ENCODE results near the gene MTA2.
"Not testable (repeated sequence)": the region's sequence is repeated elsewhere in the genome, so short reads cannot be mapped to it uniquely, and the experiment has no call there.

Gene MTA2

DNA sequence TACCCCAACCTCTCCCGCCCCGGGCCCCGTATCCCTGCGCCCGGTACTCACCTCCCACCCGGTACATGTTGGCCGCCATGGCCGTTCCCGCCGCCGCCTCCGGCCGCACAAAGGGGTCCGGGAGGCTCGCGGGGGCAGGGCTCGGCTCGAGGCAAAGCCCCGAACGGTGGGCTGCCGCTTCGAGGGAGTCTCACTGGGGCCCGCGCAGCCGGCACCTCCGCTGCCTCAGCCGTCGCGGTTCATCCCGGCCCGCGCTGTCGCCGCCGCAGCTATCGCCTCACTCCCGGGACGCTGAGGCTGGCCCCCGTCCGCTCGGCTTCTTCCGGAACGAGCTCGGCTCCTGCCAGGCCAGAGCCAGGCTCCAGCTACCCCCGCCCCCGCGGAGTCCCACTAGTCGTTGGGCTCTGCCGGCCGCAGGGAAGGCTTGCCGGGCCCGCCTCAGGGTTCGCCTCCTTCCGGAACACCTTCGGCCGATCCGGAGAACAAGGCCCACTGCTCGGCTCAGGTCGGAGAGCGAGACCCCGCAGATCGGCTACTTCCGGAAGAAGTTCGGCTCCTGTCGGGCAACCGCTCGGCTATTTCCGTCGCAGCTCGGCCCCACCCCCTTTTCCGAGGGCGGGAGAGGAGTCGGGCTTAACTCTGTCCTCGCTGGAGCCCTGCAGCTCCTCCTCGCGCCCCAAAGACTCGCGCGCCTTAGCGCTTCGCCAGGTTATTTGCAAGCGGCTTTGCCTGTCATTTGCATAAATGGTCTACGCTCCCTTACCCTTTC, at the start of gene MTA2:
TSS of gene MTA2 (minus strand) at position 494 of the 769 bp plus-strand sequence. CDS start at position 79, 415 bp downstream.
- in situ Hi-C loops (cut with MboI; ENCODE audit: low sequenced_read_pairs), result no loop called here

DNA sequence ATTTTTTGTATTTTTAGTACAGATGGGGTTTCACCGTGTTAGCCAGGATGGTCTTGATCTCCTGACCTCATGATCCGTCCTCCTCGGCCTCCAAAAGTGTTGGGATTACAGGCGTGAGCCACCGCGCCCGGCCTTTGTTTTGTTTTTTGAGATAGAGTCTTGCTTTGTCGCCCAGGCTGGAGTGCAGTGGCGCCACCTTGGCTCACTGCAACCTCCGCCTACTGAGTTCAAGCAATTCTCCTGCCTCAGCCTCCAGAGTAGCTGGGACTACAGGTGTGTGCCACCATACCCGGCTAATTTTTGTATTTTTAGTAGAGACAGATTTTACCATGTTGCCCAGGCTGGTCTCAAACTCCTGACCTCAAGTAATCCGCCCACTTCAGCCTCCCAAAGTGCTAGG, 48.6 kb upstream of the MTA2 start:
- in situ Hi-C loops (cut with MboI; ENCODE audit: low sequenced_read_pairs), result not testable (repeated sequence)

DNA sequence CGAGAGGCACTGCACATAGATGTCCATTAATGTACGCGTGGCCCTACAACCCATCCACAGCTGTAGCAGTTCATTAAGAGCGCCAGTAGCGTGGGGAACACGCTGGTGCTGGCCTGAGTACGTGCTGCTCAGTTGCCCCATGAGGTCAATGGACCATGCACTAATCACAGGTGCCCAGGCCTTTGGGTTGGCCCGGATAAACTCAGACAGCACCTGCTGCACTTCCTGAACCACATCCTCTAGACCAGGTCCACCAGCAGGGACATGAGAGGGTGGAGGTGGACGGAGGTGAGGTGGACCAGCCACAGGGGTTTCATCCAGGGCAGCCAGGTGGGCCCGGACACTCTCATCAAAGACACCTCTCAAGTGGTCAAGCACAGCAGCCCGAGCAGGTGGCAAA, 47.8 kb upstream of the MTA2 start:
- in situ Hi-C loops (cut with MboI; ENCODE audit: low sequenced_read_pairs), result no loop called here

DNA sequence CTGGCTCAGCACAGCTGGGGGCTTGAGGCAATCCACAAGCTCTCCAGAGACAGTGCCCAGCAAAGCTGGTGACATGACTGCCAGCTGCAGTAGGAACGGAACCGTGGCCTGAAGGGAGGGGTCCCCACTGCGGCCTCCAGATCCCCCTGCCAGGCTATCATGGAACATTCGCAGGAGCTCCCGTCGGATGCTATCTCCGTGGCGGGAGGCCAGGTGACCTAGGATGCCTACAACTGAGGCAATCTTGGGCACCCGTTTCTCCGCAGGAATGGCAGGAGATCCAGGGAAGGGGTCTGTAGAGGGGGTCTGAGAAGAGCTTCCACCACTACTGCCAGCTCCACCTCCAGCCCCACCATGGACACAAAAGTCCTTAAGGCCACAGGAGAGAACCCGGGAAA, 47.3 kb upstream of the MTA2 start:
- in situ Hi-C loops (cut with MboI; ENCODE audit: low sequenced_read_pairs), result no loop called here

DNA sequence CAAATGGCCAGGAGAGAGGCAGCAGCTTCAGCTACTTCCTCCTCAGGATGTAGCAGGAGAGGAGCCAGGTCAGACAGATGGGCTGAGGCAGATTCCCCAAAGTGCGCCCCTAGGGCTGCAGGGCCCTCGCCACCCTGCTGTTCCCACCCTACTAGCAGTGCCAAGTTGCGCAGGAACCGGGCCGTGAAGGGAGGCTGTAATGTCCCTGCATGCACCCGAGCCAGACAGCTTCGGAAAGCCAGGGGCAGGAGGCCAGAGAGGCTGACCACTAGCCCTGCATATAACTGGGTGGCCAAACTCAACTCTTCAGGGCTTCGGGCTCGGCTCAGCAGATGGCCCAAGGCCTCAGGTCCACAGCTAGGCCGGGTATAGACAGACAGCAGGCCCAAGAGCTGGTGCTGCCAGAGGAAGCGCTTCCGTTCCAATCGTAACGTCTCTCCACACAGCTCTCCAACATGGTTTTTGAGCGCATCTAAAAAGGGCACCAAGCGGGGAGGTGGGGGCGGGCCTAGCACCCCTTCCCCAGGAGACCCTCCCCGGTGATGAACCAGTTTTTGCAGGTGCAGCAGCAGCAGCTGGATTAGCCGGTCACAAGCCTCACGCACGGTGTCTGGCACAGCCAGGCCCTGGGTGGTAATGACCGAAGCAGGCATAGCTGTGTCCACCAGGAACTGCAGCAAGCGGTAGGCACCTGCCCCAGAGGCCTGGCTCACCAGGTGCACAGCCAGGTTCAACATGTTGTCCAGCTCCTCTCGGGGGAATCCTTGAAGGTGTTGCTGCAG, 46.7 kb upstream of the MTA2 start:
- in situ Hi-C loops (cut with MboI; ENCODE audit: low sequenced_read_pairs), result no loop called here

DNA sequence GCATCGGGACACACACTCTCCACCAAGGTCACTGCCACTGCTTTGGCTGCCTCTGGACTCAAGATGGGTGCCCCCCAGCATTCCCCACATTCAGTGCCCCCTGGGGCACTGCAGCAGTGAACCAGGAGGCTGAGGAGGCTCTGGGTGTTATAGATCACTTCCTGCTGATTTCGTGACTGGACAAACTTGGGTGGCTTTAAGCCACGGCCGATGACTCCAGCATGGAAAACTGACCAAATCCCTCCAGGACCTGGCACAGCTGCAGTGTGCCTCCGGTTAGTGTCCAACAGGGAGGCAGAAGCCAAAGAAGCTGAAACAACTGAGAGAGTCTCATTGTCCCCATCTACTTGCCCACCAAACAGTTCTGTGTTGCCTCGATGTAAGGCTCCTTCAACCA, 45.9 kb upstream of the MTA2 start:
- in situ Hi-C loops (cut with MboI; ENCODE audit: low sequenced_read_pairs), result no loop called here

DNA sequence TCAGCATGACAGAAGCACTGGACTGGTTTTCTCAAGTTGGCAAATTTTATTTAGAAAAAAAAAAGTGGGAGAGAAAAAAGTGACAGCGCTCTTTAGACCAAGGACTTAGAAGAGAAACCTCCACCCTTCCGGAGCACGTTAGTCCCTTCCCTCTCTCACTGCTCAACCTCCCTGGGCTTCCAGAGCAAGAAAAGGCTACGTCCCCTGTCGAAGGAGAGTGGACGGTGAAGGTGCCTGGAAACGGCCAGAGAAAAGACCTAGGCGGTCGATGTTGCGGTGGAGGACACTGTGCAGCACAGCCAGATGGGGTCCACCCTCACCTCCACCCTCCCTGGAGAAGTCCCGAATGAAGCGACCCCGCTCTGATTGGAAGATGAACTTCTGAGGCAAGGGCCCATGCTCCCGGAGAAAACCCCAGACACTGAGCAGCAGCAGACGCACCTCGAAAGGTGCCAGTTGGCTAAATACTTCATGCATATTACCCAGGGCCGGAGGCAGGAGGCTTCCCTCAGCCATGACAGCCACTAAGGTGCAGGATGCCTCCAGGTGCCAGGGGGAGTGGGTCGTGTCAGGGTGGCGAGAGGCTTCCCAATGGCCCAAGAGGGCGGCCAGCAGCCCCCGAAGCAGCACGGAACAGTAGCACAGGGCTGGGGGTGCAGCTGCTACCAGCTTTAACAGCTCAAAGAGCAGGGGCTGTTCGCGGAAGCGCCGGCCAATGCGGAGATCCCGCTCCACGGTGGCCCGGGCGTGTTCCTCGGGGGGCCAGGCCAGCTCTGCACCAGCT, 45.4 kb upstream of the MTA2 start:
- in situ Hi-C loops (cut with MboI; ENCODE audit: low sequenced_read_pairs), result no loop called here

DNA sequence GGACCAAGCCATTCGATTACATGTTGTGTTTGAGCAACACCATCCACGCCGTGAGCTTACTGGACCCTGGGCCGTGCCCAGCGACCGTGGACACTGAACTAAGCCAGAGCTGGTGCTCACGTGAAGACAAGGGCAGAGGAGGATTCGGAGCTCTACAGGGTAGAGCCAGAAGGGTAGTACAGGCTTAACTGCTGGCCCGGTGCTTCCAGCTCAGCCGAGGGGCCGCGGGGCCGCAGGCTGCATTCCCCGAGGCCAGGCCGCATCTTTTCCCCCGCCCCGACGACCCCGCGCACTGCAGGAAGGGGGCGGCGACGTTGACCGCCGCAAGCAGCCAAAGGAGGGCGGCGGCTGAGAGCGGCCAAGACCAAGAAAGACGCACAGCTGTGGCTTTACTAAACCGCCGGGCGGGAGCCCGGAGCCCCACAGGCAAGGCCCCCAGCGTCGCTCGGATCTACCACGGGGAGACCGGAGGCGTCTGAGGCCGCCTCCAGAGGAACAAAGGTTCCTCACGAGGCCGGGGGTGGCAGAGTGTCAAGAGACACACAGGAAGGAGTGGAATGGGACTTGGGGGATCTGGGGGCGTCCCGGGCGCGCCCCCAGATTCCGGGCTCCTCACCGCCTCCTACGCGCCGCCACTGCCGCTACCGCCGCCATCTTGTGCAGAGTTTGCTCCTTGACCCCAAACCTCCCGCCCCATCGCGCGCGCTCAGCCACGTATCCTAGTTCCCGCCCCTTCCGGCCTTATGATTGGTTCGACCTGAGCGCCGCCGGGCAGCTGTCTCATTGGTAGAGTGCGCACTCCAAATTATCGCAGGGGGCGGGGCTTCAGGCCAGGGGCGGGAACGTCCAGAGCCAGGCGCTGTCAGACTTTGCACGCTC, 44.5 kb upstream of the MTA2 start, which contains the start of gene GANAB:
TSS of gene GANAB (minus strand) at position 668 of the 879 bp plus-strand sequence. CDS start at position 654, 14 bp downstream.
- in situ Hi-C loops (cut with MboI; ENCODE audit: low sequenced_read_pairs), result no loop called here

DNA sequence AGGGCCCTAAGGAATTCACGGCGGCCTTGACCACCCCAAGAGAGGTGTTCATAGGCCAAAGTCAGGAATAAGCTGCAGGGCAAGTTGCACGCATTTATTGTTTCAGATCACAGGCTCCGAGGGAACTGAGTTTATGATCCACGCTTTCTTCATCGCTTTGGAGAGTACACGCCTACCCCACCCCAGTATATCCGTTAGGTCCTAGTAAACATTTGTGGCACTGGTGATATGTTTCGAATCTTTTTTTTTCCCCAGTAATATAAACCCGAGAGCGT, 43.9 kb upstream of the MTA2 start:
- in situ Hi-C loops (cut with MboI; ENCODE audit: low sequenced_read_pairs), result no loop called here

DNA sequence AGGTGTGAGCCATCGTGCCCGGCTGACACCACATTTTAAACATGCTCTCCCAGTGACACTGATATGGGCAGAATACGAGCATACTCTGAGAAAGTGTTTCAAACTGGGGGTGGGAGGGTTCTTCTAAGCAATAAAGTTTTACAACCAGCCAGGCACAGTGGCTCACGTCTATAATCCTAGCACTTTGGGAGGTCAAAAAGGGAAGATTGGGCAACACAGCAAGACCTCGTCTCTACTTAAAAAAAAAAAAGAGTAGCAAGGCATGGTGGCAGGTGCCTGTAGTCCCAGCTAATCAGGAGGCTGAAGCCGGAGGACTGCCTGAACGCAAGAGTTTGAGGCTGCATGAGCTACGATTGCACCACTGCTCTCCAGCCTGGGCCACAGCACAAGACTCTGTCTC, 42.6 kb upstream of the MTA2 start:
- in situ Hi-C loops (cut with MboI; ENCODE audit: low sequenced_read_pairs), result no loop called here

DNA sequence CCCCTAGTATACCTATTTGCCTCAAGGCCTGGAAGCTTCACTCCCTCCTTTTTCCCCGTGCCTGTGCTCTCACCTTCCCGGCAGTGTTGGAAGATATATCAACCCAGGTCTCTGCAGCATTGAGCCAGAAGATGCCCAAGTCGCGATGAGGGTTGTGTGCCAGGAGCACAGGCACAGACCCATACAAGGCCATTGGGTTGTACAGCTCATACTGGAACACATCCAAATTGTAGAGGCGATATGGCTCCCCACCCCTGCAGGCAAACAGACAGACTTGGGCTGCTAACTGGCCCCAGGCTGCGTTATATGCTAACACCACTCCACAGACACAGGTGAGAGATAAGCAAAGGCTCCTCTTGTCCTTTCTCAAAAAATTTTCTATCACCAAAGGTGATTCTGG, 30.8 kb upstream of the MTA2 start:
- in situ Hi-C loops (cut with MboI; ENCODE audit: low sequenced_read_pairs), result no loop called here

DNA sequence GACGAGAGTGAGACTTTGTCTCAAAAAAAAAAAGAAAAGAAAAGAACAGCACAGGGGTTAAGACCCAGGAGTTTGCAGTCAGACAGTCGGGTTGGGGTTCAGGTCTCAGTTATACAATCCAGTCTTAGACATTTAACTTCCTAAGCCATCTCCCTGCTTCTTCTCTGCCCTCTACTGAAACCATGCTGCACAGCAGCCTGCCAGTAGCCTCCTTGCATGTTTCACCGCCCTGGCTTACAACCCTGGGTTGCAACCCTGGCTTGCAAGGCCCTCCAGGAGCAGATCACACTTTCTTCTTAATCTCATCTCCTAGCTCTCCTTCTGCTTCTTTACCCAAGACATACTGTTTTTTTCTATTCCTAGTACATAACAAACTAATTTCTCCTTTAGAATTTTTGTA, 26.0 kb upstream of the MTA2 start:
- in situ Hi-C loops (cut with MboI; ENCODE audit: low sequenced_read_pairs), result no loop called here

DNA sequence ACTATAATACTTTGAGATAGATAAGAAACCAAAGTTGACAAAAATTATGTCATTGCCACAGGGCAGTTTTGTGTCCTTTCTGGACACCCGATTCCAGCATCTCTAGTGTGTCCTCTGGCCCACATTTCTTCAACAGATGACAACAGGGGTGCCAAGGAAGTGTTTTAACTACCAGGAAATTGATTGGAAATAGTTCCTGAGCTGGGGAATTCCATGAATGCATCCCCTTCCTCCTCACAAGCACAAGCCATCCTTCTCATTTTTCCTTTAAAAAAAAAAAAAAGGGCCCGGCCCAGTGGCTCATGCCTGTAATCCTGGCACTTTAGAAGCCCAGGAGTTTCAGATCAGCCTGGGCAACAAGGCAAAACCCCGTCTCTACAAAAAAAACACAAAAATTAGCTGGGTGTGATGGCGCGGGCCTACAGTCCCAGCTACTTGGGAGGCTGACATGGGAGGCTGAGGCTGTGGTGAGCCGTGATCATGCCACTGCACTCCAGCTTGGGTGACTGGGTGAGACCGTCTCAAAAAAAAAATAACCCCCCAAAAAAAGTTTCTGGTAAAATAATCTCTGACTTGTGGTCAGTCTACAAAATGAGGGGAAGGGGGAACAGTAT, 20.9 kb upstream of the MTA2 start:
- in situ Hi-C loops (cut with MboI; ENCODE audit: low sequenced_read_pairs), result no loop called here

DNA sequence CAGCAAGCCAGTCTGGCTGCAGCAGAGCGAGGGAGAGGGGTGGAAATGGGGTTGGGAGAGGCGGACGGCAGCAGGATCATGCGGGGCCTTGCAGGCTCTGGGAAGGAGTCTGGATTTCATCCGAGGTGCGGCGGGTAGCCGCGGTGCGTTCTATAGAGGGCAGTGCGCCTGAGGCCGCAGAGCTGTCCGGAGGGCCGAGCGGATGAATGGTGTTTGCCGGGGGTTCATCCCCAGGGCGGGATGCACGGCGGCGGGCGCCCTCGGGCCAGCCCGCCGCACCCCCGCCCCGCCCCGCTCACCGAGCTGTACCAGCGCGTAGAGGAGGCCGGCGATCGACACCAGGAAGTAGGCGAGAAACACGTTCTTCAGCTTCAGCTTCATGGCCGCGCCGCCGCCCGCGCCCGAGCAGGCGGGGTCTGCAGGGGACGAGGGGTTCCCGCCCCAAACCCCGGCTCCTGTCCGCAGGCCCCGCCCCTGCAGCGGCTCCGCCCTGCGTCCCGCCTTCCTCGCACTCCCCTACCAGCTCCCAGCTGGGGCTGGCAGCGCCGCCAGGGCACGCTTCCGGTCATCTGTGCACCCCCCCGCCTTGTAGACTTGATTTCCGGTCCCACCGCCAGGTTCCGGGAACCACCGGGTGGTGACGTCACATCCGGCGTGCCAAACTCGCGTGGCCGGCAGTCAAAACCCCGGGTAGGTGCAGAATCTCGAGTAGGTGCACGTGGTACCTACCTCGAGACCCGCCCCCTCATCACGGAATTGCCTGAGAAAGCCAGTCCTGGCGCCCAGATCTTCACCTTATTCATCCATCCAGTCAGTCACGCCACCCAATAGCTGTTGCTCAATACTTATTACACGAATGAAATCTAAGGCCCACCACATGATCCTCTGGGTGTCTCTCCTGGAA, 20.2 kb upstream of the MTA2 start, which contains the start of gene B3GAT3:
TSS of gene B3GAT3 (minus strand) at position 420 of the 904 bp plus-strand sequence. CDS start at position 381, 39 bp downstream.
- in situ Hi-C loops (cut with MboI; ENCODE audit: low sequenced_read_pairs), result no loop called here

DNA sequence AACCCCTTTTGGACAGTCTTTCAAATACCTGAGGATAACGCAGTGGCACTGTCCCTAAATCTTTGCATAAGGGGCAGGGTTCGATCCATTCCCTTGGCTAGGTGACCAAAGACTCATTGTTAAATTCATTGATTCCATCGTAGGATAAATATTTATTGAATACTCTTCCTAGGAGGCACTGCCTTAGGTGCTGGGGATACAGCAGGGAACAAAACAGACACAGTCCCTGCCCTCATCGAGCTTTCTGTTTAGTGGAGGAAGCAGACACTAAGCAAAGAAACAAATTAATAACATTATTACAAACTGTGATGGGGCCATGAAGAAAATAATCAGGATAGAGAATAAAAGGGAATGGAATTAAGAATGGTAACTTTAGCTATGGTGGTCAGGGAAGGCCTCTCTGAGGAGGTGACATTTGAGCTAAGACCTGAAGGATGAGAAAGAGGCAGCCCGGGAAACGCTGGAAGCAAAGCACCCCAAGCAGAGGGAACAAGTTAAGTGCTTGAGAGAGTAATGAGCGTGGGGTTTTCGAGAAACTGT, 19.4 kb upstream of the MTA2 start:
- in situ Hi-C loops (cut with MboI; ENCODE audit: low sequenced_read_pairs), result no loop called here

DNA sequence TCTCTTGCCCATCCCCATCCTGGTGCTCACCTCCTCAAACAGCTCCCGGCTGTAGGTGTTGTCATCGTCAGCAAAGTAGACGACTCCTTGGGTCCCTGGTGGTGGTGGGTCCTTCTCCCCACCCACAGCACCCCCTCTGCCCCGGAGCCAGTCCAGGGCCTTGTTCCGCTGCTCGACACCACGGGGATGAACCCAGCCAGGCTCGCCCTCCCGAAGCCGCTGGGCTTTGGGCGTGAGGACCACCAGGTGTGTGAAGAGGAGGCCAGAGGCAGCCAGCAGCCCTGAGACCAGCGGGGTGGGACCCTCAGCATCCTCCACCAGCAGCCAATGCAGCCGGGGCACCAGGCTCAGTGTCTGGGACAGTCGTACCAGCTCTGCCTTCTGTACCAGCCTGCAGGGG, 15.3 kb upstream of the MTA2 start:
- in situ Hi-C loops (cut with MboI; ENCODE audit: low sequenced_read_pairs), result not testable (repeated sequence)

DNA sequence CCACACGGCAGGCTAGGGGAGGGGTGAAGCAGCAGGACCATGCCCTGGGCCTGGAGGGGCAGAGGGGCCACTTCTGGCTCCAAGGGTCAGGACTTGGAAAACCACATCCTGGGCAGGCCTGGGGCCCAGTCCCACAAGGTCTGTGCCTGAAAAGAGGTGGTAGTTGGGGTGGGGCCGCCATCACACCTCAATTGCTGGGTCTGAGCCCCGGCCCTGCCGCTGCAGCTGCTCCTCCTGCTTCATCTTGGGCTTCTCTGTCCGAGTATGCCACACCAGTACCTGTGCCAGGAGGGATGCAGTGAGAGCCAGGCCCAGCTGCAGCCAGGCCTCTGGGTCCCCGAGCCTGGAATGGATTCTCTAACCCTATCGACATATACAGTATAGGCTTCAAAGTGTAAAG, 13.9 kb upstream of the MTA2 start:
- in situ Hi-C loops (cut with MboI; ENCODE audit: low sequenced_read_pairs), result no loop called here

DNA sequence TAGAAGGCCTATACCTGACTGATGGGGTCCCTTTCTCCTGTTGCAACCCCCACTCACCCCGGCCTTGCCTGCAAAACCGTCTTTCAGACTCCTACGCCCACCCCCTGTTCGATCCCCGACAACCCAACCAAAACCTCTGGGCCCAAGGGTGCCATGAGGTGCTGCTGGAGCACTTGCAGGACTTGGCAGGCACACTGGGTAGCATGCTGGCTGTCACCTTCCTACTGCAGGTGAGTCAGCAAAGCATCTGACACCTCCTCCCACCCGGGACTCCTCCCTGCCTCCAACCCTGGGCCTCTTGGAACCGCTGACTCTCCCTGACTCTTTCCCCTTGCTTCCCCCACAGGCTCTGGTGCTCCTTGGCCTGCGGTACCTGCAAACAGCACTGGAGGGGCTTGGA, 12.6 kb upstream of the MTA2 start:
- in situ Hi-C loops (cut with MboI; ENCODE audit: low sequenced_read_pairs), result no loop called here

DNA sequence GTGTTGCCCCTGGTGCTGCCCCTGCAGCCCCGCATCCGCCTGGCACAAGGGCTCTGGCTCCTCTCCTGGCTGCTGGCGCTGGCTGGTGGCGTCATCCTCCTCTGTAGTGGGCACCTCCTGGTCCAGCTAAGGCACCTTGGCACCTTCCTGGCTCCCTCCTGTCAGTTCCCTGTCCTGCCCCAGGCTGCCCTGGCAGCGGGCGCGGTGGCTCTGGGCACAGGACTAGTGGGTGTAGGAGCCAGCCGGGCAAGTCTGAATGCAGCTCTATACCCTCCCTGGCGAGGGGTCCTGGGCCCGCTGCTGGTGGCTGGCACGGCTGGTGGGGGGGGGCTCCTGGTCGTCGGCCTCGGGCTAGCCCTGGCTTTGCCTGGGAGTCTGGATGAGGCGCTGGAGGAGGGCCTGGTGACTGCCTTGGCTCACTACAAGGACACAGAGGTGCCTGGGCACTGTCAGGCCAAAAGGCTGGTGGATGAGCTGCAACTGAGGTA, 11.7 kb upstream of the MTA2 start:
- in situ Hi-C loops (cut with MboI; ENCODE audit: low sequenced_read_pairs), result no loop called here

All from HL-60/S4 (cell line).